HCT116 (cell line): ENCODE data around the gene AKAP13.

Source experiments
- ATF3 ChIP-seq: IDR thresholded peaks from 2 replicates; pipeline ENCODE4 v1.6.1; 2012
- CTCF ChIP-seq, 3 experiments: fragments of 200-600 bp in 1 of 3; sonication (generic) in 1 of 3; IDR thresholded peaks in 2 of 3; conservative IDR thresholded peaks in 1 of 3; 2 replicates each; pipeline ENCODE4 v1.5.1; 2012 to 2017; ENCODE audit warnings: low read depth in 2 of 3, low read length in 2 of 3, antibody characterized with exemption in 1 of 3, borderline replicate concordance in 1 of 3, control low read depth in 1 of 3, mild to moderate bottlenecking in 1 of 3, mixed read lengths in 1 of 3, mixed run types in 1 of 3, moderate library complexity in 1 of 3; ENCODE audit not compliant: insufficient read depth in 1 of 3
- EZH2 ChIP-seq: fragments of 200-600 bp; sonication (generic); IDR thresholded peaks from 2 replicates; pipeline ENCODE4 v1.6.1; 2017; ENCODE audit warnings: antibody characterized with exemption, mixed run types
- POLR2AphosphoS5 ChIP-seq: IDR thresholded peaks from 2 replicates; pipeline ENCODE4 v1.6.1; 2011; ENCODE audit warnings: mild to moderate bottlenecking, low read depth, low read length, moderate library complexity
- SP1 ChIP-seq: IDR thresholded peaks from 2 replicates; pipeline ENCODE4 v1.6.1; 2012; ENCODE audit warnings: low read depth
- TCF7L2 ChIP-seq: IDR thresholded peaks from 2 replicates; pipeline ENCODE4 v1.7.0; 2011; ENCODE audit warnings: borderline replicate concordance, inconsistent platforms; ENCODE audit not compliant: insufficient read depth, insufficient read length; ENCODE audit errors: extremely low read depth
- ZFX ChIP-seq: fragments of 450-650 bp; IDR thresholded peaks from 2 replicates; pipeline ENCODE4 v1.6.1; 2017
- ZNF274 ChIP-seq: fragments of 200-500 bp; sonication (Bioruptor generic); IDR thresholded peaks from 2 replicates; pipeline ENCODE4 v1.6.1; 2014; ENCODE audit warnings: mild to moderate bottlenecking, low read depth, low read length, inconsistent platforms

GRCh38 chr15:85333132-85333831 is 47.1 kb upstream of the AKAP13 start:
- TF ChIP-seq POLR2AphosphoS5 (no peak), ATF3 (no peak), SP1 (no peak), CTCF (IDR thresholded peaks at IDR 0.05 in 2 of 3, conservative IDR thresholded peaks at IDR 0.05 in 1 of 3; ENCODE audit: borderline replicate concordance in 1 of 3, insufficient read depth in 1 of 3, low read depth in 2 of 3, low read length in 2 of 3) (no peak), TCF7L2 (no peak), ZFX (no peak), ZNF274 (no peak), EZH2 (no peak)
